GM12892 (cell line): ENCODE results near the gene PDIK1L.

Experiments used
- POLR2A ChIP-seq: IDR thresholded peaks from 2 replicates; pipeline ENCODE4 v1.6.1; 2011; ENCODE audit warnings: low read depth, low read length, control low read depth
- POLR2AphosphoS5 ChIP-seq: IDR thresholded peaks from 2 replicates; pipeline ENCODE4 v1.6.1; 2011; ENCODE audit warnings: low read depth, low read length, control low read depth

DNA sequence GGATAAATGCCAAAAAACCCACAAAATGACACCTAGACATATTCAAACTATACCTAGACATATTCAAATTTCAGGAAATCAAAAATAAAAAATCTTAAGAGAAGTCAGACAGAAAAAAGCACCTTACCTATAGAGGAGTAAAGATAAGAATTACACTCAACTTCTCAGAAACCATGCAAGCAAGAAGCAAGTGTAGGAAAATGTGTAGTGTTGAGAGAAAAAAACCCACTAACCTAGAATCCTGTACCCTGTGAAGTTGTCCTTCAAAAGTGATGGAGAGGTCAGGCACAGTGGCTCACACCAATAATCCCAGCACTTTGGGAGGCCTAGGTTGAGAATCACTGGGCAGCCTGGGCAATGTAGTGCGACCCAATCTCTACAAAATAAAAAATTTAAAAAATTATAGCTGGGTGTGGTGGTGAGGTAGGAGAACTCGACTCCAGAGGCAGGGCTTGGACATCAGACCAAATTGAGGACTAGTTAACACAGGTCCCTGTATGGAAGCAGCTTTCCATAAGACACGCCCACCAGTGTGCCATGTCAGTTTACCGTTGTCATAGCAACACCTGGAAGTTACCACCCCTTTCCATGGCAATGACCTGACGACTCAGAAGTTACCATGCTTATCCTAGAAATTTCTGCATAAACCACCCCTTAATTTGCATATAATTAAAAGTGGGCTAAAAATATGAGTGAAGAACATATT lies 20.7 kb downstream of the PDIK1L start:
- TF ChIP-seq POLR2A (no peak), POLR2AphosphoS5 (no peak)
